ENCODE results near the gene AMZ1.
"Not testable (repeated sequence)": the region's sequence is repeated elsewhere in the genome, so short reads cannot be mapped to it uniquely, and the experiment has no call there.

AMZ1 gene

DNA sequence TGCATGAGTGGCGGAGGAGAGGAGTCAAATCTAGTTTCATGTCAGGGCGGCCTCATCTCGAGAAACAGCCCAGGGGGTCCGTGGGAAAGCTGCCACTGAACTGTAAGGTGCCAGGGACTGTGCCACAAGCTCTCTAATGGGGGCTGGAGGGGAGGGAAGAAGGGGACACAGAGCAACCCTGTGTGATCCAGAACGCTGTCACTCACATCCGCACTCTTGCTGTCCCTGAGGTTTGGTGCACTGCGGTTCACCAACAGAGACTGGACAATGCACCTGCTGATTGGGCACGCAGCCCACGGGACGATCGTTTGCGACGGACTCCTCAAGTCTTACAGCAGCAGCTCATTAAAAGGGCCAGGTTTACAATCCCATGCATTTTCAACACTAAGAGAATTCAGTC lies 47.7 kb downstream of the AMZ1 start:
- intact Hi-C loops (cut with DNase I) = no loop called here
- DNase-seq = peak in 2 of 10 donors; percentile 8 to 59

DNA sequence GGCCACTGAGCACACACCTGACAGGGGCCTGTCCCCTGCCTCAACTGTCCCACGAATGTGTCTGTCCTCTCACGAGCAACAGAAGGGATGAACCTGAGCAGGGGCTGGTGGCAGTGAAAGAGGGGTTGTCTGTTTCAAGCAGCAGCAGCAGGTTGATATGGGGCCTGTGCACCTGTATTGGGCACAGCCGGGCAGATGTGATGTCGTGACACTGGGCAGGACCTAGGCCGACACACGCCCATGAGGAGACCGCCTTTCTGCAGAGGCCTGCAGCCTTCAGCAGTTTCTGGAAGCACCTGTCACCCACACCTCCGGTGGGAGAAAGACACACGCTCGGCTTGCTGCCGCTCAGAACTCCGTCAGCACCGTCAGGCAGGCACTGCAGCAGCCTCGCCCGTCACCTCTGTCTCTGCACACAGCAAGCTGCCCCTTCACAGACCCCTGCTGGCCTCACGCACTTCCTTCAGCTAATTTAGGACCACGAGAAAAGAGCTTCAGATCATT lies 48.5 kb downstream of the AMZ1 start:
- intact Hi-C loops (cut with DNase I) = no loop called here
- DNase-seq = peak in 1 of 10 donors; percentile 65

DNA sequence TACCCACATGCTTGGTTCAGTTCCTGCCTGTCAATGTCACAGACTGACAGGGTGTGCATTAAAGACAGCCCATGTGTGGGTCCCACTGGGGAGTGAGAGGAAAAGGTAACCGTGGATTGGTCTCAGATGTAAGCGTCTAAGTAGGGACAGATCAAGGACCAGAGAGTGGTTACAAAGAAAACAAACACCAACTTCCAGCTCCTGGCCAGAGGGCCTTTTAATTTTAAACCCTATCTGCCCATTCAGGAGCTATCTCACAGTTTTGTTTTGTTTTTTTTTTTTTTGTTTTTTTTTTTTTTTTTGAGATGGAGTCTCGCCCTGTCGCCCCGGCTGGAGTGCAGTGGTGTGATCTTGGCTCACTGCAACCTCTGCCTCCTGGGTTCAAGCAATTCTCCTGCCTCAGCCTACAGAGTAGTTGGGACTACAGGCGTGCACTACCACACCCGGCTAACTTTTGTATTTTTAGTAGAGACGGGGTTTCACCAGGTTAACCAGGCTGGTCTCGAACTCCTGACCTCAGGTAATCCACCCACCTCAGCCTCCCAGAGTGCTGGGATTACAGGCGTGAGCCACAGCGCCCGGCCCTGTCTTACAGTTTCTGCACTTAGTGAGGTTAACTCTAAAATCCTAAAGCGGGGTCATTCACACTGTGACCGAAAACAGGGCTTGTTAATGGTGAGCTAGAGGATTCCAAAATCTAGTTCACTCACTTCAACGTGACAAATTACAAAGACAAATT lies 49.2 kb downstream of the AMZ1 start:
- DNase-seq = peak in 2 of 10 donors; percentile 5 to 50
- intact Hi-C loops (cut with DNase I) = not testable (repeated sequence)

DNA sequence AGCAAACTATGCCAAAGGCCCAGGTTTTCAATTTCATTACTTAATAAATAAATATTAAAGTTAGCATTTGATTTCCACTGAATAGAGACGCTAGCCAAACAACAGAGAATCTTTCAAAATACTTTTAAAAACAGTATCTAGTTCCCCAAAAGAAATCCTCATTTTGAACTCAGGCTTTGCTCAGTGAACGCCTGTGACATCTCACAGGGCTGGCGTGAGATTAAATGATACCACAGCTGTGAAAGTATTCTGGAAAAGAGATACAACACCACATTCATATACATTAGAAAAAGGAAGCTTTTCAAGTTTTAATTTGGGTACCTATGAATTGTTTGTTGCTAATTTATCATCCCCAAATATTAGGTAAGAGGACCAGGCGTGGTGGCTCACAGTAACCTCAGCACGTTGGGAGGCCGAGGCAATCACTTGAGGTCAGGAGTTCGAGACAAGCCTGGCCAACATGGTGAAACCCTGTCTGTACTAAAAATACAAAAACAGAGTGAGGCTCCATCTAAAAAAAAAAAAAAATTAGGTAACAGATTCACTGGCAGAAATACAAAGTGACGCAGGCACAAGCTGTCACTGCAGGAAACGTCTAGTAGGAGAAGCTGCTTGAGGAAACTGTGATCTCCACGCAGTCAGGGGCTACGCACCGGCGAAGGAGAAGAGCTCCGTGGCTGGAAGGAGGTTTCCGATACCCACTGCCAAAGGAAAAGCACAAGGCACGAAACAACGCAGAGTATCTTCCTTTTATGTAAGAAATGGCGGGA lies 50.0 kb downstream of the AMZ1 start:
- intact Hi-C loops (cut with DNase I) = no loop called here
- DNase-seq = peak in 4 of 10 donors; percentile 5 to 90 (median 72)

DNA sequence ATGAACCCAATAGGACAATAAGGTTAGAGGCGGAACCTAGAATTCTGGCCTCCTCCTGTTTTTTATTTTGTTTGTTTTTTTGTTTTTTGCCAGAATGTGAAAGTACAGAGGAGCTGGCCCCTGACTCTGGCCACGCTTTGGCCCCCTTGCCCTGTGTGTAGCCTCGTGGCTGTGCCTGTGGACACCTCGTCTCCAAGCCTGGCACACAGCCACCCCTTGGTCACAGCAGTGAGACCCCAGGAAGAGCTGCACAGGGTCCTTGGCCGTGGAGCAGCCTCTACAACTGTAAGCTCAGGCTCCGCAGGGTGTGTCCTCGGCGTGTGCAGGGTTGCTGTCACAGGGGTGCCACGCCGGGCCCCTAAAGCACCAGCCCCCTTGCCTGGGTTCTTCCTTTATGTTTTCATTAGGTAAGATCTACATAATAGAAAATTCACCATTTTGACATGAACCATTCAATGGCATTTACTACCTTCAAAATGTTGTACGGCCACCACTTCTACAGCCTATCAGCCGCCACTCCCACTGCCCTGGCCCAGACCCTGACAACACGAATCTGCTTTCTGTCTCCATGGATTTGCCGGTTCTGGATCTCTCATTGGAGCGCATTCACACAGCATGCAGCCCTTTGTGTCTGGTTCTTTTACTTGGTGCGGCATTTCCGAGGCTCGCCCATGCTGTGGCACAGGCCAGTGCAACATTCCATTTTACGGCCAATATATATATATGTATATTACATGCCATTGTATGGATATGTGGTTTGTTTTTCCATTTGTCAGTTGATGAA lies 51.0 kb downstream of the AMZ1 start:
- DNase-seq = peak in 2 of 10 donors; percentile 8 to 72

DNA sequence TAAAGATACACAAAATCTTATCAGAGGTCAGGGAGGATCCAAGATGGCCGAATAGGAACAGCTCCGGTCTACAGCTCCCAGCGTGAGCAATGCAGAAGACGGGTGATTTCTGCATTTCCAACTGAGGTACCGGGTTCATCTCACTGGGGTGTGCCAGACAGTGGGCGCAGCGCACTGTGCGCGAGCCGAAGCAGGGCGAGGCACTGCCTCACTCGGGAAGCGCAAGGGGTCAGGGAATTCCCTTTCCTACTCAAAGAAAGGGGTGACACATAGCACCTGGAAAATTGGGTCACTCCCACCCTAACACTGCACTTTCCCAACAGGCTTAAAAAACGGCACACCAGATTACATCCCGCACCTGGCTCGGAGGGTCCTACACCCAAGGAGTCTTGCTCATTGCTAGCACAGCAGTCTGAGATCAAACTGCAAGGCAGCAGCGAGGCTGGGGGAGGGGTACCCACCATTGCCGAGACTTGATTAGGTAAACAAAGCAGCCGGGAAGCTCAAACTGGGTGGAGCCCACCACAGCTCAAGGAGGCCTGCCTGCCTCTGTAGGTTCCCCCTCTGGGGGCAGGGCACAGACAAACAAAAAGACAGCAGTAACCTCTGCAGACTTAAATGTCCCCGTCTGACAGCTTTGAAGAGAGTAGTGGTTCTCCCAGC lies 55.7 kb downstream of the AMZ1 start:
- DNase-seq = peak in 1 of 10 donors; percentile 52
- intact Hi-C loops (cut with DNase I) = not testable (repeated sequence)

More for the DNA sequence above, 51.0 kb downstream of the AMZ1 start:
- intact Hi-C loops (cut with DNase I) = no loop called here

DNA sequence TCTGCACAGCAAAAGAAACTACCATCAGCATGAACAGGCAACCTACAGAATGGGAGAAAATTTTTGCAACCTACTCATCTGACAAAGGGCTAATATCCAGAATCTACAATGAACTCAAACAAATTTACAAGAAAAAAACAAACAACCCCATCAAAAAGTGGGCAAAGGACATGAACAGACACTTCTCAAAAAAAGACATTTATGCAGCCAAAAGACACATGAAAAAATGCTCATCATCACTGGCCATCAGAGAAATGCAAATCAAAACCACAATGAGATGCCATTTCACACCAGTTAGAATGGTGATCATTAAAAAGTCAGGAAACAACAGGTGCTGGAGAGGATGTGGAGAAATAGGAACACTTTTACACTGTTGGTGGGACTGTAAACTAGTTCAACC lies 60.7 kb downstream of the AMZ1 start:
- intact Hi-C loops (cut with DNase I); DNase-seq: not testable (repeated sequence)

DNA sequence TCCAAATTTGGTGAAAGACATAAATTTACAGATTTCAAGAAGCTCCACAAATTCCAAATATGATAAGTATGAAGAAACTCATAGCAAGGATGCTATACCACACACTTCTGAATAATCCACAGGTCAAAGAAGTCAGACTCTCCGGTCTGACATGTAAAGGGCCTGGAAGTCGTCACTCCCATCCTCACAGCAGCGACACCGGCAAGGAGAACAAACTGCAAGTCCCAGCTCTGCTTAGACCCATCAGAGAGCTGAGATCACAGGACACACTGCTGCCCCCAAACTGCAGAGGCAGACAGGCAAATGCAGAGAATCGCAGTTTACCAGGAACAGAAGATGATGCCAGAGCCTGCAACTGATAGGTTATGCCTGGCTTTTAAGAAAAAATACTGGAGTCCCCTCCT lies 62.0 kb downstream of the AMZ1 start:
- intact Hi-C loops (cut with DNase I) = no loop called here
- DNase-seq = no peak

DNA sequence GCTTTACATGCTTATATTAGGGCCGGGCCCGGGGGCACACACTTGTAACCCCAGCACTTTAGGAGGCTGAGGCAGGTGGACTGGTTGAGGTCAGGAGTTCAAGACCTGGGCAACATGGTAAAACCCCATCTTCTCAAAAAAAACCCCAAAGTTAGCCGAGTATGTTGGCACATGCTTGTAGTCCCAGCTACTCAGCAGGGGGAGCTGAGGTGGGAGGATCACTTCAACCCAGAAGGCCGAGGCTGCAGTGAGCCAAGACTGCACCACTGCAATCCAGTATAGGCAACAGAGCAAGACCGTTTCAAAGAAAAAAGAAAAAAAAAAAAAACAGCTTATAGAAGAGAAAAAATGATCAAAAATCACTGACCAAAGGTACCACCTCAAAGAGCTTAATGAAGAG lies 63.1 kb downstream of the AMZ1 start:
- intact Hi-C loops (cut with DNase I) = no loop called here
- no peak for DNase-seq

DNA sequence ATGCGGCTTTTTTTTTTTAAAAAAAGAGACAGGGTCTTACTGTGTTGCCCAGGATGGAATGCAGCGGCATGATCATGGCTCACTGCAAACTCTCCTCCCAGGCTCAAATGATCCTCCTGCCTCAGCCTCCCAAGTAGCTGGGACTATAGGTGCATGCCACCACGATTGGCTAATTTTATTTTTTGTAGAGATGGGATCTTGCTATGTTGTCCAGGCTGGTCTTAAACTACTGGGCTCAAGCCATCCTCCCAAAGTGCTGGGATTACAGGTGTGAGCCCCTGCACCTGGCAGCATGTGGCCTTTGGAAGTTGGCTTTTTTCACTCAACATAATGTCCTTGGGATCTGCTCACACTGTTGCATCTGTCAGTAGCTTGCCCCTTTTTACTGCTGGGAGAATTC lies 65.1 kb downstream of the AMZ1 start:
- DNase-seq = no peak
- intact Hi-C loops (cut with DNase I) = no loop called here

DNA sequence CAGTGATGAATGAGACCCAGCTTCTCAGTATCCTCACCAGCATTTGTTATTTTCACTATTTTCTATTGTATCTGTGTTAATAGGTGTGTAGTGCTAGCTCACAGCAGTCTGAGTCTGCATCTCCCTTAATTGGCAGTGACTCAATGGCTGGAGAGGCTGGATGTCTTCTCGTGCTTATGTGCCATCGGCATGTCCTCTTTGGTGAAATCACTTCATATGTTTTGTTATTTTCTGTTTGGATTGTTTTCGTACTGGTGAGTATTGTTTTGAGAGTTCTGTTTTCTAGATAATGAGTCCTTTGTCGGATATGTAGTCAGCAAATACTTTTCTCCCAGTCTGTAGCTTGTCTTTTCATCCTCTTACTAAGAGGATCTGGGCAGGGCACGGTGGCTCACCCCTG lies 66.1 kb downstream of the AMZ1 start:
- intact Hi-C loops (cut with DNase I) = no loop called here
- DNase-seq = no peak

DNA sequence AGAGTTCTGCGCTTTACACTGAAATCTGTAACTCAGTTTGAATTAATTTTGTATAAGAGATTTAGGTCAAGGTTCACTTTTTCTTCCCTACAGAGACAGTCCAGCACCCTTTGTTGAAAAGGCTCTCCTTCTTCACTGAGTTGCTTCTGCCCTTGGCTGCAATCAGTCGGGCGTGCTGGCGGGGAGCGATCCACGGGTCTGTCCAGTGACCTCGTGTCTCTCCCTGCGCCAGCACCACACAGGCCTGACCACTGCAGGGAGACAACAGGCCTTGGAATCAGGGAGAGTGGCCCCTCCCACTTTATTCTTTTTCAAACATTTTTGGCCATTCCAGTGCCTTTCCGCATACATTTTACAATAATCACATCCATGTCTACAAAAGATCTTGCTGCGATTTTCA lies 66.9 kb downstream of the AMZ1 start:
- intact Hi-C loops (cut with DNase I) = no loop called here
- DNase-seq = no peak

DNA sequence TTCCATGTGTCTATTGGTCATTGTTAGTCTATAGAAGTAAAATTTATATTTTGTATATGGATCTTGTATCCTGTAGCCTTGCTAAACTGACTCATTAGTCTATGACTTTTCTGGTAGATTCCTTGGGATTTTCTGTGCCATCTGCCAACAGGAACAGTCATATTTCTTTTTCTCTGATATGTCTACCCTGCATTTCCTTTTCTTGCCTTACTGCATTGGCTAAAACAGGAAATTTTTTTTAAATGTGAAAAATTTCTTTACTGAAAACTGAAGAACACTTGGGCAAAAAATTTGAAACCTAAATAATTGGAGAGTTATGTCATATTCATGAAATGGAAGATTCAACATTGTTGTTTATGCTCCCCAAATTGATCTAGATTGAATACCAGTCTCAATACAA lies 67.5 kb downstream of the AMZ1 start:
- intact Hi-C loops (cut with DNase I) = no loop called here
- no peak for DNase-seq

DNA sequence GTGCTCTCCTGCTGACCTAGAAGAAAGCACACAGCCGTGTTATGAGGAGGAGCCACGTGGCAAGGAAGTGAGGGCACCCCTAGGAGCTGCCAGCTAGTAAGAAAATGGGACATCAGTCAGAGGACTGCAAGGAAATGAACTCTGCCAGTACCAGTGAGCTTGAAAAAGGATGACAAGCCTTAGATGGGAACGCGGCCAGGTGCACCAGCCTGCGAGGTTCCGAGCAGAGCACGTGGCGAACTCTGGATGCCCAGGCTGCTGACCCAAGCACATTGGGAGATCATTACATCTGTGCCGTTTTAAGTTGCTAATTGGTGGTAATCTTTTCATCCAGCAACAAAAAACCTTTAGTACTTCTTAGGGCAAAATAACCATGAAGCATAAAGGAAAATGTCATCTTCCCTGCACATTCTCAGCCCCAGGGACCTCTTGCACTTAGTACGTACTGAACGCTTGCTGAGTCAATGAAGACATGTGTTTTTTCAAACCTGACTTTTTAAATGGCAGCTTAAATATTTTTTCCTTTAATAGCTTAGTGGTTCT lies 69.4 kb downstream of the AMZ1 start:
- intact Hi-C loops (cut with DNase I) = no loop called here
- DNase-seq = peak in 6 of 10 donors; percentile 58 to 91 (median 70)

DNA sequence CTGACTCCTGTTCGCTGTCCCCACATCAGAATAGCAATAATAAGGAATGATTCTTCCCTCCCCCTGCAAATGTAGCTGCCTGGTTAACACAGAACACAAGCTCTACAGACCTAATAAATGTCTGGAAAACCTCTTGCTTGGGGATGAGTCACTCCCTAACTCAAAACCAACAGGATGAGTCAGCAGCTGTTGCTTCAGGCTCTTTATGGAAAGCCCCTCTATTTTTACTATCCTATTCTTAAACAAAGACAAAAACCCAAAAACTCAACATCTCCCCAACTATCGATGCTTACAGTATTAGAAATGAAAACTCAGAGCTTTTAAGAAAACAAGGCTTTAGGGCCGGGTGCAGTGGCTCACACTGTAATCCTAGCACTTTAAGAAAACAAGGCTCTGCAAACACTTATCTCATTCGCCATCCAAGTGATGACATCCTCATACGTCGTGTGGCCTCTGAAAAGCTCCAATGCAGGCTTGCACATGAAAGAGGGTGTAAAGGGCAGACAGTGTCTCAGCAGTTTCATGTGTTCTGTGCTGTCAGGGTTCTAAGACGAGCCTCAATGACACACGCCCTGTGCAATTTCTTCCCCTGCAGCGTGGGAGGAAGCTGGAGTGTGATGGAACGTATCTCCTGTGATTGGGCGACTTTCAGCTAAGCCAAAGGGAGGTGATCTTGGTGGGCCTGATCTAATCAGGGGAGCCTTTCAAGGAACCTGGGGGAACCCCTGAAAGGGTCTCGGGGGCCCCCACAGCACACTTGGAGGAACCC lies 70.1 kb downstream of the AMZ1 start:
- intact Hi-C loops (cut with DNase I) = no loop called here
- DNase-seq = no peak

DNA sequence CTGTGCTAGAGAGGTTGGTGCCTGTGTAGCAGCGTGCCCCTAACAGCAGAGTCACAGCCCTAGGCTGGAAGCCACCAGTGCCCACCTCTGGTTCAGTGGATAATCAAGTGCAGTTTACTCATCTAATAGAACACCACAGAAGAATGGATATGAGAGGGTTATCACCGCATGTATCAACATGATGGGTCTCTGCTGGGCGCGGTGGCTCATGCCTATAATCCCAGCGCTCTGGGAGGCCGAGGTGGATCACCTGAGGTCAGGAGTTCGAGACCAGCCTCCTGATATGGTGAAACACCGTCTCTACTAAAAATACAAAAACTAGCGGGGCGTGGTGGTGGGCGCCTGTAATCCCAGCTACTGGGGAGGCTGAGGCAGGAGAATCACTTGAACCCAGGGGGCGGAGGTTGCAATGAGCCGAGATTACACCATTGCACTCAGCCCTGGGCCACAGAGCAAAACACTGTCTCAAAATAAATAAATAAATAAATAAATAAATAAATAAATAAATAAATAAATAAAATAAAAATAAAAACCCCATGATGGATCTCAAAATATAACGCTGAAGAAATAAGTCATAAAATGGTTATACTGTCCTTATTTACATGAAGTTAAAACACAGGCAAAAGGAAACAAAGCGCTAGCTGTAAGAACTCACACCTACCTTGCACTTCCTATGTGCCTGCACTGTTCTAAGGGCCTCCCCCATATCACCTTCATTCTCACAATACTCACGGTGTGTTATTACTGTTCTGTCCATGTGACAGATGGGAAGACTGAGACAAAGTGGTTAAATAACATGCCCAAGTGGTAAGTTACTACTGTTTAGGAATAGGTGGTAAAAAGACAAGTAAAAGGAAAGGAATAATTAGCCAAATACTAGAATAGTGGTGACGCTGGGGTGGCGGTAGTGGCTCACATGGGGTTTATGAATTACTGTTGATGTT lies 70.9 kb downstream of the AMZ1 start:
- no peak for DNase-seq
- intact Hi-C loops (cut with DNase I) = no loop called here

DNA sequence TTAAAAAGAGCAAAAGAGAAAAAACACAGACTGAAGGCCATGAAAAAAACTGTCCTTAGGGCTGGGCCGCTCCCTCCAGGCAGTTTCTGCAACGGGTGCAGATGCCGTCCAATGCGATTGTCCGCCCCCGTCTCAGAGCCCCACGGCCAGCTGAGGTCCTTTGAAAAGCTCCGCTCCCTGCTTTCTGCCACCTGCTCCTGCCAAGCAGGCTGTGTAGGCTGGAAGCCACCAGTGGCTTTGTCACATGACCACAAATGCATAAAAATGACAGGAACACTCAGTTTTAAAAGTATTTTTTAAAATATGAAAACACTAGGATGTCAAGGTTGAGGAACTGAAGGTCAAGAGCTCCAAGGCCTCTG lies 71.7 kb downstream of the AMZ1 start:
- peak in 8 of 10 donors; percentile 59 to 95 (median 76) for DNase-seq
- intact Hi-C loops (cut with DNase I) = no loop called here

All from posterior cingulate gyrus (tissue), 11 donors.